MG63 (cell line): Measurements from ENCODE around the gene PPP2R2C. TPM values are rescaled to one million over a fixed set of nuclear protein-coding genes. Genes with fewer than 3 reads are reported as not detected.

Experiments
- DNase-seq: peaks from one replicate; pipeline ENCODE4 v3.0.0-alpha.2; 2020
- H3K27me3 ChIP-seq: fragments of 250-450 bp; sonication (Bioruptor Pico); 2 replicates; pipeline ENCODE4 v1.5.1; 2020; ENCODE audit warnings: mild to moderate bottlenecking, moderate library complexity
- H3K36me3 ChIP-seq: fragments of 250-450 bp; sonication (Bioruptor Pico); 2 replicates; pipeline ENCODE4 v1.5.1; 2020; ENCODE audit warnings: mild to moderate bottlenecking, moderate library complexity
- H3K4me3 ChIP-seq: fragments of 250-450 bp; sonication (Bioruptor Pico); 2 replicates; pipeline ENCODE4 v1.5.1; 2020; ENCODE audit warnings: mild to moderate bottlenecking, moderate library complexity
- H3K9me3 ChIP-seq: fragments of 250-450 bp; sonication (Bioruptor Pico); 2 replicates; pipeline ENCODE4 v1.5.1; 2020; ENCODE audit warnings: mild to moderate bottlenecking, moderate library complexity
- total RNA-seq: library from RNA; depleted of rRNA; stranded (reverse); fragments of >200 nt; shearing (Covaris generic); gene quantifications from 2 replicates; pipeline ENCODE4 v1.2.3, GENCODE V29; 2014; ENCODE audit warnings: low replicate concordance

The PPP2R2C gene
- total RNA-seq, 1 experiment from 2014 or later: 3.3 TPM

GRCh38 chr4:6446538-6447451 is 25.6 kb downstream of the PPP2R2C start:
- no peak for DNase-seq
- H3K36me3 ChIP-seq: no peaks in the 10 kb centered on the region
- H3K27me3 ChIP-seq: no peaks in the 10 kb centered on the region
- no peak overlapping the region for H3K4me3 ChIP-seq
- no peaks in the 10 kb centered on the region for H3K9me3 ChIP-seq

GRCh38 chr4:6446130-6446482 is 26.3 kb downstream of the PPP2R2C start:
- Histone ChIP-seq H3K36me3 (no peaks in the 10 kb centered on the region), H3K27me3 (no peaks in the 10 kb centered on the region), H3K4me3 (no peak overlapping the region), H3K9me3 (no peaks in the 10 kb centered on the region)
- no peak for DNase-seq

DNA sequence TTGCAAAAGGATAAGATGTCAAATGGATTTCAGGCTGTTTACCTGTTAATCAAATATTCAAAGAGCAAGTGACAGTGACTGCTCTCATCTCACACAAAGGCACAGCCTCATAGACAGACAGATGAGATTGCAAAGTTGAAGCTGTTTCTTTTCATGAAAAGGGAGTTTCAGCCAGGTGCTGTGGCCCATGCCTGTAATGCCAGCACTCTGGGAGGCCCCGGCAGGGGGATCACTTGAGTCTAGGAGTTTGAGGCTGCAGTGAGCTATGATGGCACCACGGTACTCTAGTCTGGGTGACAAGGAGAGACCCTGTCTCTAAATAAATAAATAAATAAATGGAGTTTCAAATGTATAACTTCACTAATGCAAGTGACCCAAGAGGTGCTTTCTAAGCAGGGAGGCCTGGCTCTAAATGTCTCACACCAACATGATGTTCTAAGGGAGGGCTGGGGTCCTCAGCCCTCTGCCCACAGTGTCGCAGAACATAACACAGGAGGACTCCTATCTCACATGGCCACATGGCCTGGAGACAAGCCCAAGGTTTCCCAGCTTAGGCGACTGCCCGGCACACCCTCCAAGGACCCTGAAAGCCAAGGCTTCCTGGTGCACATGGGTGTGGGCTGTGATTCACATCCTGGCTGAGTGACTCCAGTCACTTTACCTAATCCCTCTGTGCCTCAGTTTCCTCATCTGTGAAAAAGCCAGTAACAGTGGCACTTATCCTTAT is 26.8 kb downstream of the PPP2R2C start:
- no peaks in the 10 kb centered on the region for H3K27me3 ChIP-seq
- H3K4me3 ChIP-seq: no peak overlapping the region
- H3K36me3 ChIP-seq: no peaks in the 10 kb centered on the region
- no peaks in the 10 kb centered on the region for H3K9me3 ChIP-seq
- no peak for DNase-seq

DNA sequence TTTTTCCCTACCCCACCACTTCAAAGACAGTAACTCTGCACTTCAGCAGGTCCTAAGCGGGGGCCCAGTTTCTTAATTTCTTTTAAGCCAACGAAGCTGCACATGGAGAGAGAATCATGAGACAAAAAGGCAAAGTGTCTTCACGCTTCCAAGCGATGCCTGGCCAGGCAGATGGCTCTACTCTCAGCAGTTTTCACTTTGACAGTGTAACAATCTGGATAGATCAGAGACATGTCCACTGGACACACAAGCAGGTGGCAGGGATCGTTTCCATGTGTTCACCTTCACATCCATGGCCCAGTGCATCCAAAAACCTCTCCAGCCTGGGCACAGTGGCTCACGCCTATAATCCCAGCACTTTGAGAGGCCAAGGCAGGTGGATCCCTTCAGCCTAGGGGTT is 27.8 kb downstream of the PPP2R2C start:
- H3K4me3 ChIP-seq: no peak overlapping the region
- H3K27me3 ChIP-seq: no peaks in the 10 kb centered on the region
- no peak for DNase-seq
- no peaks in the 10 kb centered on the region for H3K36me3 ChIP-seq
- no peaks in the 10 kb centered on the region for H3K9me3 ChIP-seq

GRCh38 chr4:6443035-6444023 is 29.1 kb downstream of the PPP2R2C start:
- no peaks in the 10 kb centered on the region for H3K36me3 ChIP-seq
- H3K27me3 ChIP-seq: no peaks in the 10 kb centered on the region
- no peaks in the 10 kb centered on the region for H3K9me3 ChIP-seq
- no peak for DNase-seq
- no peak overlapping the region for H3K4me3 ChIP-seq

DNA sequence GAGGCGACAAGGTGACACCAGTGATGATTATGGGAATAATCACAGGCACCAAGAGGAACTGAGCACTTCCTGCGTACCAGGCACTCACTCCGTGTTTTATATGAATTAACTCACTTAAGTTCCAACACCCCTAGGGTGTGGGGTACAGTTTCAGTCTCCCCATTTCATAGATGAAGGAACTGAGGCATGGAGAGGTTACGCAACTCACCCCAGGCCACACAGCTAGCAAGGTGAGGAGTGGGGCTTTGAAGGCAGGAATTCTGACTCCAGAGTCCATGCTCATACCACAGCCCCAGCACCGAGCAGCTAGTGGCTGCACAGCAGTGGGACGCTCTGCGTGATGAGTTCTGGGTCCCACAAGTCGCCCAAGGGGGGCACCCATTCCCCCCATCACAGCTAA is 29.9 kb downstream of the PPP2R2C start:
- H3K27me3 ChIP-seq: no peaks in the 10 kb centered on the region
- H3K36me3 ChIP-seq: no peaks in the 10 kb centered on the region
- no peak for DNase-seq
- H3K9me3 ChIP-seq: no peaks in the 10 kb centered on the region
- no peak overlapping the region for H3K4me3 ChIP-seq

DNA sequence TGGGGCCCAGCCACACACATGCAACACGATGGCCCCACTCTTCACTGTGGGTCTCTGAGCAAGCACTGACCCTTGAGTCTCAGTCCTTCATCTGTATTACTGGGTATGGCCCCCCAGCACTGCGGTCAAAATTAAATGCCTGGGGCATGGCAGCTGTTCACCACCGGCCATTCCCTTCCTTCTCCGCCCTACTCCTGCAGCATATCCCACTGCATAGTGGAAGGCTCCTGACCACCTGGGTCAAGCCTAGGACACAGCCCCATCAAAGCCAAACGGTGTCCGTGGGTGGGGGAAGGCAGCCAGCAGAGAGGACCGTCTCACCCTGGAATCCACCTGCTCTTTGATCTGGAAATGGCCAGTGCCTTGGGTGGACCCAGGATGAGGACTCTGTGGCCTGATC is 30.7 kb downstream of the PPP2R2C start:
- H3K36me3 ChIP-seq: no peaks in the 10 kb centered on the region
- H3K4me3 ChIP-seq: no peak overlapping the region
- DNase-seq: no peak
- no peaks in the 10 kb centered on the region for H3K9me3 ChIP-seq
- H3K27me3 ChIP-seq: no peaks in the 10 kb centered on the region

DNA sequence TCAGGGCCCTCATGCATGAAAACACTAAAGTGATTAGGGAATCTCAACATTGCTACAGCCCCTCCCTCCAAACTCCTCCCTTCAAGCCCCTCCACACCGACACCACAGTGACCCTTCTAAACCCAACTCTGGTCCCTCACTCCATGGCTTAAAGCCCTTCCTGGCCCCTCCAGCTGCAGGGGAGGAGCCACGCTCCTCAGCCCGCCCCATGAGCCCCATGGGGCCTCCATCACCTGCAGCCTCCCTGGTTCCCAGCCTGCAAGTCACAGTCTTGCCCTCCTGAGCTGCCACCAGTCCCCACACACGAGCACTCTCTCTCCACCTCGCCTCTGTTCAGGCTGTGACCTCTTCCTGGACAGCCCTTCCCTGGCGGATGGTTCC is 31.2 kb downstream of the PPP2R2C start:
- Histone ChIP-seq H3K9me3 (no peaks in the 10 kb centered on the region), H3K36me3 (no peaks in the 10 kb centered on the region), H3K4me3 (no peak overlapping the region), H3K27me3 (no peaks in the 10 kb centered on the region)
- DNase-seq: no peak

GRCh38 chr4:6440506-6441201 is 31.8 kb downstream of the PPP2R2C start:
- Histone ChIP-seq H3K27me3 (no peaks in the 10 kb centered on the region), H3K9me3 (no peaks in the 10 kb centered on the region), H3K36me3 (no peaks in the 10 kb centered on the region), H3K4me3 (no peak overlapping the region)
- DNase-seq: no peak

DNA sequence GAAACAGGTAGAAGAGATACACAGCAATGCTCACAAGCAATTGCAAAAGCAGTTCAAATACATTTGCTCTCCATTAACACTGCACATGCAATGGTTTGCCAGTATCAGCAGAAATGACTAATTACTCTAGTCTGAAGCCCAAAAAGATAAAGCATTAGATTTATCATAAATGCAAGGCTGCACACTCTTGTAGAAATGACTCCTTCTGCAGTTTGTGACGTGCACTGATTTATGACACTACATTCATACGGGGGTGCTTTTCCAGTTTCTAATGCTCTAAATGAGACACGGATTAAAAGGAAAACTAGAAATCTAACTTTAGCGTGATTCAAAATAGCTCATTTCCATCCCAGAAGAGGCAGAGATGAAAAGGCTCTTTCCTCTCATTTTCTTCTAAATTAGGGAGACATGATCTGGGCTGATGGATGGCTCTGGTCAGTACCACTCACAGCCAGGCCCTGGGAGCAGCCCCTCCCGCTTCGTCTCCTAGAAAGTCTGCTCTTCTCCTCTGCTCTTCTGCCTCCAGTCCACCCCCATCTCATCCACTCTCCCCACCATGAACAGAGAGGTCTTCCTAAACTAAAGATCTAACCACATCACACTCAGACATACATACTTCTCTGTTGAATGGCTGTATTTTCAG is 33.2 kb downstream of the PPP2R2C start:
- Histone ChIP-seq H3K27me3 (no peaks in the 10 kb centered on the region), H3K36me3 (no peaks in the 10 kb centered on the region), H3K4me3 (no peak overlapping the region), H3K9me3 (no peaks in the 10 kb centered on the region)
- DNase-seq: no peak

DNA sequence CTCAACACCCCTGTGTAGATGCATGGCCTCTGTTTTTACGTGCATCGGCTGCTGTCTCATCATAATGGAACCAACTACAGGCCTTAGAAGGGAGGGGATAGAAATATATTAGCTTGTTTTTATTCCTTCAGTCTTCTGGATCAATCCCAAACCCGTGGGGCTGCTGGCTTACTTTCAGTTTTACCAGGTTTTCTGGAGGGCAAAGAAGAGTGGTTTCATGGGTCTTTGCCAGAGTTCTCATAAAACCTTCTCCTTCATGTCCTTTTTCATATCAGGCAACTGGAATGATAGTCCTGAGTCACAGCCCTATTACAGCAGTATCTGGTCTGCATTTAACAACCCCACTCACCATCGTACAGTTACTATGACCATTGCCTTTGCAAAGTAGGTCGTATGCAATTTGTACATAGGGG is 34.6 kb downstream of the PPP2R2C start:
- DNase-seq: no peak
- H3K4me3 ChIP-seq: no peak overlapping the region
- H3K36me3 ChIP-seq: no peaks in the 10 kb centered on the region
- H3K9me3 ChIP-seq: no peaks in the 10 kb centered on the region
- H3K27me3 ChIP-seq: no peaks in the 10 kb centered on the region

DNA sequence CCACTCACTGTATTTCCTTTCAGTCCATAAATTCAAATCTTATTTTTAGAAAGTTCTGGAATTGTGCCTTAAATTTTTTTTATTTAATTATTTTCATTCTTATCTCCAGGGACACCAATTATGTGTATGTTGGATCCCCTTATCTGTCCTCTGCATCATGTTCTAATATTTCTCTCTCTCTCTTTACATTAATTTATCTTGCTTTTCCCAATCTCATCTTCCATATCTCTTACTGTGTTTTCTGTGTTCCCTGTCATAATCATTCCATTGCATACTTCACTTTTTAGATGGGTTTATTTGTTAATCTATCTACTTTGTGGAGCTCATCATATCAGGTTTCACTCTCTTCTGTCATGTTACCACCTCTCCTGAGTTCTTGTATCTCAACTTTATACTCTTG is 37.4 kb downstream of the PPP2R2C start:
- DNase-seq: no peak
- H3K4me3 ChIP-seq: no peak overlapping the region
- no peaks in the 10 kb centered on the region for H3K9me3 ChIP-seq
- H3K36me3 ChIP-seq: no peaks in the 10 kb centered on the region
- H3K27me3 ChIP-seq: no peaks in the 10 kb centered on the region

DNA sequence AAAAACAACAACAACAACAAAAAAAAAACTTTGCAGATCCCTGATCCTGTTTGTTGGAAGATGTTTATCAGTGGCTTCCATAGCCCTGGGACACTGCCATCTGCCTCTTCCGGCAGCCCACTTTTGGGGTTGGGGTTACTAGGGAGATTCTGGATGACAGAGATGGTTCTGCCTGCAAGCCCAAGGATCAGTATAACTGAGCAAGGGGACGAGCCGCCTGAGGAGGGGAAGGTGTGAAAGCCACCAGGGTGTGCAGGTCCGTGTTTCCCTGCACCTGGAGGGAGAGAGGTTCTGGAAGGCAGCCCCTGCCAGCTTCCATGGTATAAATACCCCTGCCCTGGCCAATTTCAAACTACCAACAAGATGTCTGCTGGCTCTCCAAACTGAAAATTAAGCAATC is 41.5 kb downstream of the PPP2R2C start:
- Histone ChIP-seq H3K27me3 (no peaks in the 10 kb centered on the region), H3K4me3 (no peak overlapping the region), H3K36me3 (no peaks in the 10 kb centered on the region), H3K9me3 (no peaks in the 10 kb centered on the region)
- DNase-seq: no peak

GRCh38 chr4:6427439-6428090 is 44.8 kb downstream of the PPP2R2C start:
- no peaks in the 10 kb centered on the region for H3K36me3 ChIP-seq
- DNase-seq: no peak

DNA sequence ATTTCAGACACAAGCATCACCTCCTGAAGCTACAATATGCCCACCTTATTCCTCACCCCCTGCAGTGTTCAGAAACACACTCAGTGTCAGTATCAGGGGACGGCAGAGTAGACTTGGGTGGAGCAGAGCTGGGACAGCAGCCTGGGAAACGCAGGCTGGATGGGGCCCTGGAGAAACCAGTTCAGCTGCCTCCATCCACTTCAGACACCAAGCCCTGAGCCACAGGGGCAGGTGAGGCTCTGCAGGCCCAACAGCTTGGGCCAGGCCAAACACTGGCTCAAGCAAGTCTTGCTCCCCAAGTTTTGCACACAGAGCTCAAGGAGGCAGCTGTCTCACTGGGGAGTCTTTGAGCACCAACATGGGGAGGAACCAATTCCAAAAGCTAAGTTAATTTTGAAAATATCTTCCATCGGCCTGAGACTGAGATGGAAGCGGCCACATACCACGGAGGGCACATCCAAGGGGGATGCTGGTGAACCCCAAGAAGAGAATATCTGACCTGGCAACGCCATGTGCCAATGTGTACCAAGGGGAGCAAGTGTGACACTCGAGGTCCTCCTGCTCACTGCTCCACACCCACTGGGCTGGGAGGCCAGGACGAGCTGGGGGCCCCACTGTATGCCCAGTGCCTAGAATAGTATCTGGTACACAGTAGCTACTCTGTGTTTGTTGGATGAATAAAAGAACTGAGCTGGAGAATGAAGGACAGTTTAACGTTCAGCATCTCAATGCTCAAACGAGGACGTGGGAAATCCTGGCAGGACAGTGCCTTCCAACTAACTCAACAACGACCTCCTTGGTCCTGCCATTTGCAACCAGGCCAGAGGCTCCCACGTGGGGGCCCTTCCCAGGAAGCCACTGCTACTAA is 45.6 kb downstream of the PPP2R2C start:
- Histone ChIP-seq H3K4me3 (no peak overlapping the region), H3K27me3 (no peaks in the 10 kb centered on the region), H3K36me3 (no peaks in the 10 kb centered on the region), H3K9me3 (no peaks in the 10 kb centered on the region)
- DNase-seq: no peak

More at GRCh38 chr4:6427439-6428090, 44.8 kb downstream of the PPP2R2C start:
- no peaks in the 10 kb centered on the region for H3K27me3 ChIP-seq
- no peaks in the 10 kb centered on the region for H3K9me3 ChIP-seq
- H3K4me3 ChIP-seq: no peak overlapping the region
